Measurements from ENCODE around the gene RBP2. TPM values are rescaled to one million over a fixed set of nuclear protein-coding genes. Genes with fewer than 3 reads are reported as not detected.

The RBP2 gene
- total RNA-seq, 1 donor from 2014 or later, result not detected

DNA sequence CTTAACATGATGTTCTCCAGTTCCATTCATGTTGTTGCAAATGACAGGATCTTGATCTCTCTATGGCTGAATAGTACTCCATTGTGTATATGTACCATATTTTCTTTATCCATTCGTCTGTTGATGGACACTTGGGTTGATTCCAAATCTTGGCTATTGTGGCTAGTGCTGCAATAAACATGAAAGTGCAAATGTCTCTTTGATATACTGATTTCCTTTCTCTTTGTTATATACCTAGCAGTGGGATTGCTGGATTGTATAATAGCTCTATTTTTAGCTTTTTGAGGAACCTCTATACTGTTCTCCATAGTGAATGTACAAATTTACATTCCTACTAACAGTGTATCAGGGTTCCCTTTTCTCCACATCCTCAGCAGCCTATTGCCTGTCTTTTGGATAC, 5.9 kb upstream of the RBP2 start:
- no peak for DNase-seq (ENCODE audit: extremely low read depth, low read depth, low spot score)

DNA sequence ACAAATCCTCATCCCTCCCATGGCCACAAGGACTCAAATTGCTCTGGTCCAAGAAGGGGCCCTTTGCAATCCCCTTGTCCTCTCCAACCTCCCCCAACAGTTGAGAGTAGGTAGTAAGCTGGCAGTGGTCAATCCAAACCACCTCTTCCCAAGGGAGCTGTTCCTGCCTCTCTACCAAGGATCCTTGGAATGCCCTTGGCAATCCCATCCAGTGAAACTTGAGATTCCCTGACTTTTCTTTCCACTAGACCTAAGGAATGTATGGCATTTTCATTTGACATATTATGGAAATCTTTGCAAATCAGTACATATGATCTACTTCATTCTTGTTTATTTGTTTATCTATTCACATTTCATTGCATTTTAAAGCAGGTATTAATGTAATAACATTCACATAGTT, 4.8 kb upstream of the RBP2 start:
- no peak for DNase-seq (ENCODE audit: extremely low read depth, low read depth, low spot score)

DNA sequence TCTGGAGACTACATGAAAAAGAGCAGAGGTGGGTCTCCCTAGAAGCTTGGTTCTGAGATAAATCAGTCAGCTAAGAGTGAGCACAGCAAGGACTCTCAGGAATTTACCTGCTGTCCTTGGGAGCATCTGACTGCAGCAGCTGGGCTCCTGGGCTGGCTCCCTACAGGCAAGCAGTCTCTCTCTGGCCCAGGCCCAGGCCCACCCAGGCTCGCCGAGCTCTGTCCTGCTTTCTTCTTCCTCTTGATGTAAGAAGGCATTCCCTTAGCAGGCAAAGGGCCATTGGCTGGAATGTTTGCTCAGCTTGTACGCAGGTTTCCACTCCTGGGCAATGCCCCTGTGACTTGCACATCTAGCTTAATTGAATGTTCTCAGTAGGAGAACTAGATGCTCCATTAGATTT, 4.3 kb upstream of the RBP2 start:
- DNase-seq (ENCODE audit: extremely low read depth, low read depth, low spot score), result no peak

DNA sequence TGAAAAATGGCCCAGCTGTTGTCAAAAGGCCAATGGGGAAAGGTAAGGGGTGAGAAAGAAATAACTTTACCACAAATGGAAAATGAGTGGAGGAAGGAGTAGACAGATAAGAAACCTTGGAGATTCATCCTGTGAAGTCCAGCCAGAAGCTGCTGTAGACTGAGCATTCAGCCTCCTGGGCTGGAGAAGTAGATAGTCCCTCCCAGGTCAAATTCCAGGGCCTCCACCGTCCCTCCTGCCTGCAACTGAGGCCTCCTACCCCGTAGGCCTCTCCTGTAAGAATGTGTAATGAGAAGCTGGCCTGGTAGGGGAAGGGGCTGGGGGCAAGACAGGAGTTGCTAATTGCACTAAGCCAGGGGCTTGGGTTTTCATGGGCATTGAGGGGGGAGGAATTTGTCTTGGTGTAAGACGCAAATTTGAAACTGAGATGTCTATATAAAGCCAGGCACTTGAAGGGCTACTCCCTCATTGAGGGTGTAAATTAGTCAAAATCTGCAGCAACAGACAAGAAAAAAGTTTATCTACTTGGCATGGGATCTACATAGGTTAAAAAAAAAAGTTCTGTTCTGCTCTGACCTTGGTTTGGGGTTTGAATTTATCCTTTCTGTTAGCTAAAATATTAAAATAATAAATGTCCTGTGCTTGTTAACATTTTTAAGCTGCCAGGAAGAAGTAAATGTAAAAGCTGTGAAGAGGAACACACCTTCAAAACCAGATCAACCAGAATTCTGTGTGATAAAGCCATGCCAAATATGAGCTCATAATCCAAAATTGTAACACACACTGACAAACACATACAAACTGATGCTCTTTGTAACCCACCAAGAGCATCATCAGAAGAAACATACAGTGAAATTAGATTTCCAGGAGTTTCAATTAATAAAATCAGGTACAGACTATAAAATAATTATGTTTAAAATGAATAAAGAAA, 1.7 kb upstream of the RBP2 start:
- no peak for DNase-seq (ENCODE audit: extremely low read depth, low read depth, low spot score)

DNA sequence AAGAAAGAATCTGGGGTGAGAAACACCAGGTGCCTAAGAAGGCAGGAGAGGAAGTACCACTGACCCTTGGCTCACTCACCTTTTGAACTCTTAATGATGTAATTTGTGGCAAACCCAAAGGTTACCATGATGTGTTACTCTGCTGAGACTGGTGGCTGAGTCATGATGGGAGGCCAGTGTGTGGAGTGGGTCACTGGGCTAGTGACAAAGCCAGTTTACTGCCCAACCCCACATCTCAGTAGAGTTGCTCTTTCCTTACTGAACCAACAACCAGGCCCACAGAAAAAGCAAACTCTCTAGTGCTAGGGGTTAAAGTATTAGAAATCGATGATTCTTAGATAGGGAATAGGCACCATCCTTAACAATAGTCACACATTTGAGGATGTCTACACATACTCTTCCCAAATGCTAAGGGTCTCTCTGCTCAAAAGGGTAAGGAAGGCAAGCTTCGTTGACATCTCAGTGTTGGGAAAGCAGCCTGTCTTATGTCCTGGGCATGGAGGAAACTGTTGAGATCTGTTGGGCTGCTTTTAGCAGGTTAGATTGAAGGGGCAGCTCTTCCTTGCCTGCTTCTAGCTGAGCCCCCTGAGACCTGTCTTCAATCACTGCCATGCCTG, 3.1 kb downstream of the RBP2 start:
- no peak for DNase-seq (ENCODE audit: extremely low read depth, low read depth, low spot score)

DNA sequence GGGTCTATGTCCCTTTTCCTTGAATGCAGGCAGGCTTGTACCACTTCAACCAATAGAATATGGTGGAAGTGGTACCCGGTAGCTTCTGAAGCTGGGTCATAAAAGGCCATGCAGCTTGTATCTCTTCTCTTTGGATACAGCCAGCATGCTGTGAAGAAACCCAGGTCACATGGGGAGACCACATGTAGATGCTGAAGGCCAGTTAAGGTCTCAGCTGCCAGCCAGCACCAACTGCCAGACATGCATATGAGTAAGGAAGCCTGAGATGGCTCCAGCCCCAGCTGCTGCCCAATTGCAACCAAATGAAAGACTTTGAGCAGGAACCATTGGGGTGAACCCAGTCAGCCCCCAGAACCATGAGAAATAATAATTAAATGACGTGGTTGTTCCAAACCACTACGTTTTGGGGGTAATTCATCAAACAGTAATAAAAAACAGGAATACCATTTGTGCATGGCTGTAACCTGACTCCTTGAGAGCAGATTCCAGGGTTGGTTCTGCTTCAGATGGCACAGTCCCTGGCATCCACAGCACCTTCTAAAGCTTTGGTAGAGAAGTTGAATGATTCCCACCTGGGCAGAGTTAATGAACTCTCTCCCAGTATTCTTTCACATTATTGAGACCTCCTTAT, 3.8 kb downstream of the RBP2 start:
- DNase-seq (ENCODE audit: extremely low read depth, low read depth, low spot score), result no peak

DNA sequence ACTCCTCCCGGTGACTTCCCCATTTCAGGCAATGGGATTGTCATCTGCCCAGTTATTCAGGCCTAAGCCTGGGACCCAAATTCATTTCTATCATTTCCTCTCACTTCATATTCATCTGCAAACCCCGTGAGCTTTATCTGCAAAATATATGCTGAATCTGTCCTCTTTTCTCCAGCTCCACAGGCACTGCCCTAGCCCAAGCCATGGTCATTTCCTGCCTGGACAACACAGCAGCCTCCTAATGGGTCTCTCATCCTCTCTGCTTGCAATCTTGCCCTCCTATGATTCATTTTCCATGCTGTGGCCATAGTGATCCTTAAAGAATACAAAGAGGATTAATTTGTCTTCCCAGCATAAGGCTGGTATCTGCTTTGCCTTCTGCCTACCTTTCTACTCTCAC, 6.1 kb downstream of the RBP2 start:
- no peak for DNase-seq (ENCODE audit: extremely low read depth, low read depth, low spot score)

DNA sequence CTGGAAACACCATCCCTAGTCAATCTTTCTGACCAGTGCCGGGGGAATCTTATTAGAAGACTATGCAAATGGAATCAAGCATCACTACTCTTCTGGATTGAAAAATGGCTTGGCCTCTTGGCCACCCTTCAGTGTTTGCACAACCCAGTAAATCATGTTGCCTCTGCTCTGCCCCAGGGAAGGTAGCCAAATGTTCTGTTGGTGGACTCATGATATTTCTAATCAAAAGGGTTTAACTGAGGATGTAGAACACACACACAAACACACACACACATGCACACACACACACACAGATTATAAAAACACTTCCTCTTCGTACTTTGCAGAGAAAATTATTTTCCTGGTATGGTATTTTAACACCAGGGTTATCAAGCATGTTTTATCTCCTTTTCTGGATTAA, 7.9 kb downstream of the RBP2 start:
- no peak for DNase-seq (ENCODE audit: extremely low read depth, low read depth, low spot score)

DNA sequence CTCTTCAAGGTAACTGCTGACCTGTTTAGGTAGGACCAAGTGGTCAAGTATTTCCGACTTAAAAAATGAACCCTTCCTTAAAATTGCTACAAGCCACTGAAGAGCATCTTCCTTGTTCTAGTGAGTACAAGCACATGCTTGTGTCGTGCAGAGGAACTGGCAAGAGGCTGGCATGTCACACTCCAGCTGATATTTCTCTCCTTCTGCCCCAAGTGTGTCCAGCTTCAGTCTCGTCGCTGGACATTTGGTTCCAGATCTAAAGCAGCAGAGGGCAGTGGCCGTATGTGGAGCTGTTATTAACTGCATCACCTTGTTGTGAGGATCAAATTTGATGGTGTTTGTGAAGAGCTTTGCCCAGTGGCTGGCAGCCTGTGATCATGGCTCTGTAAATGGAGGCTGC, 10.0 kb downstream of the RBP2 start:
- DNase-seq (ENCODE audit: extremely low read depth, low read depth, low spot score), result no peak

DNA sequence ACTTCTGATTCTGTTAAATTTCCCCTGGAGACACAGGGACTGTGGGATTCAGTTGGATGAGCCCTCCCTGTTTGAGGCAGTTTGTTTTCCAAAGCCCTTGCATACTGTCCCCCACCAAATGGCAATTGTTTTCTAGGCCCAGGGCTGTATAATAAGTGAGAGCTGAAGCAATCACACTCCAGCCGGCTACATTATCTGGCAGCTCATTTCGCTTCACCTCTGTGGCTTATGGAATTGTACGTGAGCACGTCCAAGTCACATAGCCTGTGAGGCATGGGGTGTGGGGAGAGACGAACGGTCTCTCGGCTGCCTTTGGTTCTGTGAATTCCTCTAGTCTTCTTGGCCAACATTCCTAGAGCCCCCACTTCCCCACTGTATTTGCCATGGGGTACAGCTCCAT, 10.7 kb downstream of the RBP2 start:
- DNase-seq (ENCODE audit: extremely low read depth, low read depth, low spot score), result no peak

DNA sequence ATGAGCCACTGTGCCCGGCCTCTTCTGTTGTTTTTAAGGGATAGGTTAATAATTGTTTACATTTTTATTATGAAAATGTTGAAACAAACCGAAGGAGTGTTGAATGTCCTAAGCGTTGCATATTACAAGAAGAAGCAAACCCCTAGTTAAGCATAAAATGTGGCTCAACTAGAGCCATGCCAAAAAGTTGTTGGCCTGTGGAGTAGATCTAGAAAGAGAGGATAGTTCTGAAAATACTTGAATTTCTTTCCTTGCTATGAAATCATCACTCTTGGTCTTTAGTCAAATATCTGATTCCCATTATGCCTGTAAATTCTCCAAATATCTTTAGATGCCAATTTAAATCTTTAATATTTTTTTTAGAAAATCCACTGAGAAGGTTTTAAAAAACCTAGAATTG, 12.8 kb downstream of the RBP2 start:
- DNase-seq (ENCODE audit: extremely low read depth, low read depth, low spot score), result no peak

DNA sequence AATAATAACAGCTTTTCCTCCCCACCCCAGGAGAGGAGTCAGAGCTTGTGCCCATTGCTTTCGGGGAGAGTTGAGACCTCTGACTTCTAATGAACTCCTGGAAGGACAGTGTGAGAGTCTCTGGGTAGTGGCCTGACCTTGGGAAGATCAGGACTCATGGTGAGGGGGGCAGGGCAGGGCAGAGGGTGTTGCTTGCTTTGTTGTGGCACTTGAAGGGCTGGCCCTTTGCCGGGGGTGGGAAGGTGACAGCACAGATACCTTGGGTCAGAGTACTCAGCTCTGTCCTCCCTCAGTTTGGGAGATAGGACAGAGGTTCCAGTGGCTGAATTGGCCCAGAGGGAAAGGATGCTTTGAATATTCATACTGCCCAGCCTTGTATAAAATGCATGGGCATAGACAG, 15.8 kb downstream of the RBP2 start:
- no peak for DNase-seq (ENCODE audit: extremely low read depth, low read depth, low spot score)

DNA sequence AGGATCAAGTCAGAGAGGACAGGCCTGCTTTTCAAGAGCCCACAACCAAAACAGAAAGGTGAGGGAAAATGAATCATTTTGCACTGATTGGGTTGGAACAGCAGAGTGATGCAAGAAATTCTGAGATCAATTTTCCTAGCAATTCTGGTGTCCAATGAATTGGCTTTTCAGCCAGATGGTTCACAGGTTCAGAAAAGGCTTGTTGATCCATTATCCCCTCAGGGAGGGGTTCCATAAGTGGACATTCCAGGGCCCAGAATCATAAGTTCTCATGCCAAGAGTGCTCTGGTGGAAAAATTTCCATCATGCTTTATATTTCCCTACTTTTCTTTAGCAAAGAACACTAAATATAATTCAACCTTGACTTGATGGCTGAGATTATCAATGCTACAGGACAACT, 16.2 kb downstream of the RBP2 start:
- no peak for DNase-seq (ENCODE audit: extremely low read depth, low read depth, low spot score)

DNA sequence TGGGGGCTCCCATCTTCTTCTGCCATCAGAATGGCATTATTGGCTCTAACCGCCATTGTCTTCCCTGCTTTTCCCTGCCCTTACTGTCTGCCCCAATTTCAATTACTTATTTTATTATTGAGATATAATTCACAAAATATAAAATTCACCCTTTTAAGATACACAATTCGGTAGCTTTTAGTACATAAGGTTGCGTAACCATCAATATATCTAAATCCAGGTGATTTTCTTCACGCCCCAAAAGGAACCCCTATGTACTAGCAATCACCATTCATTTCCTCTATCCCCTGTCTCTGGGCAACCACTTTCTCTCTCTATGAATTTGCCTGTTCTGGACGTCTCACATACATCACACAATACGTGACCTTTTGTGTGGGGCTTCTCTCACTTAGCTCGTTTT, 18.0 kb downstream of the RBP2 start:
- no peak for DNase-seq (ENCODE audit: extremely low read depth, low read depth, low spot score)

DNA sequence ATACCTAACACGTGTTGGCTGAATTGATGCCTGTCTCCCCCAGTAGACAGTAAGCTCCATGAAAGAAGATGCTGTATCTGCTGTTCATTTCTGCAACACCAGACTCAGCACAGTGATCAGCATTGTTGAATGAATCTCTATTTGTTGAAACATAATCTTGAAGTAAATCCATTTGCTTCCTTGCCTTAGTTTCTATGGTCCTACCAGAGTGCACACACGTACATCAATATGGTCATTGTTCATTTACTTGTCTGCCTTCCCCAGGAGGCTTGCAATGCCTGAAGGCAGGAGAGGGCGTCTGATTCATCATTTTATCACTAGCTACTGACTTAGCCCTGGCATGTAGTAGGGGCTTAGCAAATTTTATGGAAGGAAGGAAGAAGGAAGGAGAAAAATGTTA, 19.2 kb downstream of the RBP2 start:
- no peak for DNase-seq (ENCODE audit: extremely low read depth, low read depth, low spot score)

DNA sequence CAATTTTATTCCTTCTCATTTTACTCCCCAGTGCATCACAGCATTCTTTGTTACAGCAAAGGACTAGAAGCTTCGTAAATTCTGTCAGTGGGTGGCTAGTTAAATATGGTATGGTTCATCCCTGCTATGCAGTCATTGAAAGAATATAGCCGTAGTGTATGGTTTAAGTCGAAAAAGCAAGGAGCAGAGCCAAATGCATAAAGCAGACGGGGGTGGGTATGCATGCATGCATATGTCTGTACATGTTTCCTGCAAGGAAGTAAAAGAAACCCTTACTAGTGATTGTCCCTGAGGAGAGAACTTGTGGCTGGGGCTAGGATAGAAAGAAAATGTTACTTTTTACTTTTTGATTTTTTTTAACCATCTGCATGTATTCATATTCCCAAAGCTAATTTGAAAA, 19.9 kb downstream of the RBP2 start:
- no peak for DNase-seq (ENCODE audit: extremely low read depth, low read depth, low spot score)

DNA sequence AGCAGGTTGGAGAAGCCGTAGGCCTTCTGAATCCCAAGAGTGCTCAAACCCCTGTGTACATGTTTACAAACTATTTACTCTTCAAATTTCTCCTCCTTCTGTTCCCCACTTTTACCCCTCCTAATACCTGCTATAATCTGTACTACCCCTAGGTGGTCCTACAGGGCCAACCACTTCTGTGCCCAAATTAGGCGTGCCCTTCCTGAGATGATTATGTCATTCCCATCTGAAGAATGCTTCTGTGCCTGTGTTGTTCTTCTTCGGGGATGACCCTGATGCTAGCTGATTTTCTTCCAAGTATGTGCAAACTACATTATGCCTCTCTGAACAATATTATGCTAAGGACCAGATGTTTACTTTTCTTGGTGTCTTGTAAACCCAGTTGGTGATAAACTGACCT, 20.5 kb downstream of the RBP2 start:
- no peak for DNase-seq (ENCODE audit: extremely low read depth, low read depth, low spot score)

DNA sequence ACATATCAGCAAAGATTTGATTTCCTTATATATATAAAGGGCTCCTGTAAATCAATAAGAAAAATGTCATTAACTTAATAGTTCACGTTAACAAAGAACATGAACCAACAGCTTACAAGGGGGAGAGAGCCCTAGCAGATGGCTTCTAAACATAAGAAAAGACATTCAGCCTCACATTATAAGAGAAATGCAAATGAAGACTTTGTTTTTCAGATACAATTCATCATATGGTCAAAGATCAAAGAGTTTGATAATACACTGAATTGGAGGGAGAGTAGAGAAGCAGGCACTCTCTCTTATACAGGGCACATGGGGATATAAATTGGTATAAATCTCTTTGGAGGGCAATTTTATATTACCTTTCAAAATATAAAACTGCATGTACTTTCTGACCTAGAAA, 21.1 kb downstream of the RBP2 start:
- DNase-seq (ENCODE audit: extremely low read depth, low read depth, low spot score), result no peak

DNA sequence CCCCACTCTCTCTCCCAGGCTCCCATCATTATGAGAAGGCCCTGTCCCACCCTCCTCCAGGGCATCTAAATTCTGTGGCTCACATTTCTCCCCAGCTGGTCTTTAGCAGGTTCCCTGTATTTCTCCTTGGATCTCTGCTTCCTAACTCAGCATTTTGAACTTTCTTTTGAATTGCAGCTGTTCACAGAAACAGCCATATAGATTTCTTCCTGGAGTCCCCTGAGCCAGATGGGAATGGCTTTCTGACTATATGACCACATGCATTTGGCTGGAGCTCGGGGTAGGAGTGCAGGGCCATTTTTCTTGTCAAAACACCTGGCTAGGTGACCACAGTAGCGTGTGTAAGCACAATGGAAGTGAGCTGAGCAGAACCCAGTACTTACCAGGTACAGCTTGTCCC, 22.0 kb downstream of the RBP2 start:
- no peak for DNase-seq (ENCODE audit: extremely low read depth, low read depth, low spot score)

DNA sequence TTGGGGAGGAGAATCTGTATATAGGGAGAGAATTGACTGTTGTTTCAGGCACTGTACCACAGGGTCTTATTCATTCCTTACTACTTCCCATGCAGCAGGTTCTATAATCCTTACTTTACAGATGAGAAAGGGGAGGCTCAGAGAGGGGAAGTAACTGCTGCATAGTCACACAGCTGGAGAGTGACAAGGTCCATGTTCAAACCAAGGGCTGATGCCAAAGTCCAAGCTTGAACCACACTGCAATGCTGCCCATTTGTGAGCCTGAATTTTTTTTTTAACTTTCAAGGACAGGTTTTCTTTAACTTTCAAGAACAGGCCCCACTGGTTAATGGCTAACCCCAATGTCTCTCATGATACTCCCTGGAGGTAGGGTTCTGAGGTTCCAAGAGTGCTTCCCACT, 26.2 kb downstream of the RBP2 start:
- no peak for DNase-seq (ENCODE audit: extremely low read depth, low read depth, low spot score)

DNA sequence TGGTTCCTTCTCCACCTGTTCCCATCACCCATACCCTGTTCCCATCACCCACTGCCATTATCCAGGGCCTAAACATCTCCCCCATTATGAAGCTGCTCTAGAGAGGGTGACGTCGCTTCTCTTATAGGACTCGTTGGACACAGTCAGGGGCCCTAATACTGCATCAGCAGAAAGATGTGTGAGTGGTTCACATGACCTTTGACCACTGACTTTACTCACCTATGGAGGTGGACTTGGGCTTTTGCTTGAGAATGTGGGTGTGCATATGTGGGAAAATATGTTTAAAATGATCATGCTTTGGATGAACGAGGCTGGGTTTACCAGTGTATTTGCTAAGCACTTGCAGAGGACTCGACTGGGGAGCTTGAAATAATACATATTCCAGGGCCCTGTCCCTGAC, 26.8 kb downstream of the RBP2 start:
- DNase-seq (ENCODE audit: extremely low read depth, low read depth, low spot score), result no peak

DNA sequence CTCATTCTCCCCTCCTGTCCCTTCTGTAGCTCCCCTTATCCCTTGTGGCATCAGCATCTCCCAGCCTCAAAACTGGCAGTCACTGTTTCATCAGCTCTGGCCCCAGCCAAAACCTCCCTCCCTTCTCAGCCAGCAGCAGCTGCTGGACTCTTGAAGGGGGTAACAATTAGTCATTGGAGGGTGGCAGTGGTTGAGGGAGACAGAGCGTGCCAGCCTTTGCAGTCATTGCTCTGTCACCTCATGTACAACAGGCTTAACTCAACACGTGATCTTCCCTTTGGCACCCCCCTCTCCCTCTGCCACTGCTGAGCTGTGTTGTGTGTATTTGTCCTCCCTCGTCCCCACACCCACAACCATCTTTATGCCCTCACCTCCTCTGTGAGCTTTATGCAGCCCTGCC, 28.2 kb downstream of the RBP2 start:
- no peak for DNase-seq (ENCODE audit: extremely low read depth, low read depth, low spot score)

Measured in glomerular endothelial cell (primary cell).